T-helper 1 cell (primary cell): Measurements from ENCODE around the gene MMRN1.

Experiments used
- DNase-seq, 5 donors: peaks; one replicate each; pipeline ENCODE4 v3.0.0-alpha.2; 2012 to 2020

The MMRN1 gene

GRCh38 chr4:90001023-90001422, 106.4 kb downstream of the MMRN1 start:
- DNase-seq: no peak

- no peak for DNase-seq
Measured at GRCh38 chr4:90002441-90003062, 107.9 kb downstream of the MMRN1 start.
